SK-N-DZ (cell line): ENCODE results near the gene OVCA2.

Experiments
- DNase-seq: peaks from one replicate; pipeline ENCODE4 v3.0.0-alpha.2; 2015; ENCODE audit warnings: low spot score
- small RNA-seq, 2 experiments: library from RNA; depleted of rRNA; stranded (forward); fragments of <200 nt; gene quantifications; one replicate each; pipeline ENCODE3, GENCODE V24; 2014

The OVCA2 gene

DNA sequence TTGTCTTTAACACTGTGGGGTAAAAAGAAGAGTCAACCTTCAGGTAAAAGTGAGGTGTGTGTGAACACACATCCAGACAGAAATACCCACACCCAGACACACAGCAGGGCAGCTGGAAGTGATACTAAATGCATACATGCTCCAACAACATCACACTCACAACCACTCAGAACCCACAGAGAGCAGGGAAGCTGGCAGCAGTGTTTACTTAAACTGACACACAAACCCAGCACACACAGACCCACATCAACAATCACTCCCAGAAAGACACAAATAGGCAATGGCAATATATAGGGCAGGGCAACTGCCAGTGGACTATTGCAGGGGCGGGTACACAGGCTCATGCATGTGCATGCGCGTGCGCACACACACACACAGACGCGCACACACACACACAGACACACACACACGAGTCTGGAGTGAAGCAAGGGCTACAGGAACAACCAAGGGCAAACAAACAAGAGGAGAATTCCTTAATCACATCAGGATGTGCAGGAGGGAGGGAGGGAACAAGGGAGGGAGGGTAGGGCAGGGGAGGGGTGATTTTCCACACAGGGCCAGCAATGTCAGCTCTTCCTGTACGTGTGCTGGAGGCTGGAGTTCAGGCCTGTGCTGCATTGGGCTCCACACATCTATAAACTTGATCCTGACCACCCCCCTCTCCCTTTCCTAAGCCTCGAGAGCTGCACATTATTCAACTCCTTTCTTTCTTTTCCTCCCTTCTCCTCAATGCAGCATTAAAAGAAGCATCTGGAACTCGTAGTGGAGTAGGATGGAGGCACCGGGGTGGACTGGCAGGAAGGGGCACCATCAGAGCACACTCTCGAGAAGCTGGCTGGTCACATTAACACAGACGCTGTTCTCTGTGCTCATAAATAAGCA is 43.2 kb downstream of the OVCA2 start:
- peak; percentile 68 for DNase-seq

DNA sequence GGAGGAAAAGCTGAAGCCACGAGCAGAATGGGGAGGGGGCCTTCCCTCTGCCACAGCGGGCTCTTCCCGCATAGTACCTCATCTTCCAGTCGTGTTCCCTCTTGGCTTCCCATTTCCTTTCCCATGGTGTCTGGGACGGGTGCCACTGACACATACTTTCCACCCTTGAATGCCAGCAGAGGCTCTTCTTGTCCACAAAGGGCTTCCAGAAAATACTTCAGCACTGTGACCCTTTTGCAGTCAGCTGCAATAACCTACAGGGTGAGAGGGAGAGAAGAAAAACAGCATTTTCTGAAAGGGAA is 43.8 kb downstream of the OVCA2 start:
- no peak for DNase-seq

DNA sequence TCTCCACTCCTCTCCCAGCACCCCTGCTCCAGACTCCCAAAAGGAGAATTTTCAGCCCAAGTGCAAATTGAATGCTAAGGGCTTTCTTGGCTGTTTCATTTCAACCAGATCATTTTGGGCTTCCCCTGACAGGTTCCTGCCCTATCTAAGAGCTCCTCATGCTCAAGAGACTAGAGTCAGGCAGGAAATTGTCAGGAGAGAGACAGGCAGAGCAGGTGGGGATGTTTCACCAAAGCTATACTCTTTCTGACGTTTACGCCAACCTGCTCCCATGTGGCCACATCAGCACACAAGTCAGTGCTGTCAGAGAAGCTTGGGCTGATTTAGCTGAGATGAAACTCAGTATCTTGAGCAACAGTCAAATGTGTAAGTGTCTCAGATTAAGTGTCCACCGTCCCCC is 44.5 kb downstream of the OVCA2 start:
- DNase-seq = no peak

DNA sequence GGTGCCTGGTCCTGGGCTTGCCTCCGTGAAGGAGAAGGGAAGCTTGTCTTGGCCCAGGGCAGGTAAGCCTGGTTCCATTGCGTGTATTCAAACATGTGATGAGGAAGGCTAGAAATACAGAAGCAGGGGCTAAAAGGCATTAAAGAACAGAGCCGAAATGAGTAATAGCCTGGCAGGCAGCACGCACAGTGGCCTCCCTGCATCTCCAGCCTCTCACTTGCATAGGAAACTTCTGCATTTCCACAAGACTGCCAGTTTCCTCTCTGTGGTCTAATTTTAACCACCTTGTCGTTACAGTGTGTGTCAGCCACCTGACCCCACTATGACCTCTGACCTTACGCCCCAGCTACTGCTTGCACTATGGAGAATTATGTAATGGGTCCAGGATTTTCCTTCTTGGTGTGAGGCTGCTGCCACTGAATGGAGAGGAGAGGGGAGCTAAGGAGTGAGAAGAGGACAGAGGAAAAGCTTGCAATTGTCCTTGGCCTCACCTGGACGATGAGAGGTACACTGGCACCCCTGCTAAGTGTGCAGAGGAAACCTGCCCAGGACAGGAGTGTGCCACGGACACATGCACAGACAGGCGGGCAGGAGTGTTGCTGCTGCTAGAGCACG is 45.9 kb downstream of the OVCA2 start:
- DNase-seq = no peak

DNA sequence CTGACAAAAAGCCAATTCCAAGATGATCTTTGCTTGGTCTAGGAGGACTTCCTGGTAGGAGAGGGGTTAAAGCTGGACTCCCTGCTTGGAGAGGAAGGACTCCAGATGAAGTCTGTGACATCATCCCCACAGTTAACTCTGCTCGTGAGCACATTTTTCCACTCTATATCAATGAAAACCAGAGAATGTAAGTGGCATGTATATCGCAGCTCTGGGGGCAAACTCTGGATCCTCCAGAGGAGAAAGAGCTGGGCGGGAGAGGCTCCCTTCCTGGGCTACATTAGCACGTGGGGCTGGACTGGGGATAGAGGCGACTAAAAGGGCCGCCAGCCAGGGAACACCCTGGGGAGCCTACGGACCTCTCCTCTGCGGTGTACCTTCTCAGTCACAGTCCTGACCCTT is 47.2 kb downstream of the OVCA2 start:
- no peak for DNase-seq

DNA sequence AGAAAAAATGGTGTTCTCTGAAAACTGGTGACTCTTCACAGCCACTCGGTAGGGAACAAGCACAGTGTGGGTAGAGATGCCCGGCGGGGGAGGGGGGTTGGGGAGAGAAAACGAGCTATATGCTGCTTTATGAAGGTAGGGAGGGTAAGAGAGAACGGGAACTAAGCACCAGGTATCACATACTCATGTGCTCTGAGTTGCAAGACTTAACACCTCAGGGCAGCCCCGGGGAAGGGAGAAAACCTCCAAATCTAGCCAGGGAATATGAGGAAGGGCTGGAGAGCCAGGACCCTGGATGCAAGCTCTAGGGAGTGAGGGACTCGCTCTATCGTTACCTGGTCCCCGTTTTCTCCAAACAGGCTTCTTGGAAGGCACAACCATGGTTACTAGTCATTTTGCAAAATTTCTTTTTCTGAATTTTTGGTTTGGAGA is 48.4 kb downstream of the OVCA2 start:
- DNase-seq = no peak

DNA sequence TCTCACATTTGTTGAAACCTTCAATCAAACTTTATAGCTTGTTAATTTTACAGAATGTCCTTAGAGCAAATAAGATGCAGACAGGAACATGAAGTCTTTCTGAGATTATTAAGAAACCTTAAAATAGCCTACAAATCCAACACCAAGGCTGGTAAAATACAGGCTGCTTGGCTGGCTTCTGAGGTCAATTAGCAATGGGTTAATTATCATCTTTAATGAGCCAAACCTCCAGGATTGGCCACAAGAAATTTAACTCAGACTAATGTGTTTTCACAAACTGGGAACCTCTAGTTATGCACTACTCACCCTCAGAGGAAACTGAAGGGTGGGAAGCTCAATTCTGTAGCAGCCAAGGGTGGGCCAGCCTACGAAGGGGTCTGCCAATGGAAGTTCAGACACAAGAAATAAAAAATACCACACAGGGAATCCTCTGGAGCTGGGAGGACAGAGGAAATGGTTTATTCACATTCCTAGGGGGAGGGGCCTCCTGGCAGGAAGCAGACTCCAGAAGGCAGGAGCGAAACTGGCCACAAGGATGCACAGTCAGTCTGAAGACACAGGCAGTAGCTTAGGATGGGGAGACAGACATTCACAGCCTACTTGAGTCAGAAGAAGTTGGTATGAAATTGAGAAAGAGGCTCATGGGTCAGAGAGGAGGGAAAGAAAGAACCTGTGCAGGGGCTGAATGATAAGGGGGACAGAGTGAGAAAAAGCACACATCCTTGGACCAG is 49.1 kb downstream of the OVCA2 start:
- DNase-seq = no peak

DNA sequence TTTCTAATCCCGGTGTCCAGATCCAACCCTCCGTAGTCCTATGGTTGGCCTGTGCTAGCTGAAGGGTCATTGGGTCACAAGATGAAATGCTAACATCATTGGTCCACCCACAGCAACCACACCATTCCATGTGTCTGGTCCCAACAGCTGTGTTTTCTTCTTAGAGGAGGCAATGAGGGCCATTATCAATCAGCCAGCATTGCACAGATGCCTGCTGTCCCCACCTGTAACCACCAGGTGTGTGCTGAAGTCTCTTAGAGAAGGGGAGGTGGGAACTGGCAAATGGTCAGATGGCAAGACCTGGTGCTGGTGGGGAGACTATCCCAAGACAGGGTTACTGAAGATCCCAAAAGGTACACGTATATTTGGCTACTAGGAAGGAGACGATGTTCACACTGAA is 50.4 kb downstream of the OVCA2 start:
- no peak for DNase-seq

Small RNA genes lying within 50 kb of the gene (small RNA-seq; reads per million reads assigned to genes)
- gene AC090617.9 = 0 reads per million in 2 experiments
- 0.68 to 5.7 reads per million in 2 experiments for gene MIR132
- 0.52 to 5.6 reads per million in 2 experiments for gene MIR212
- gene OVCA2 = 0 reads per million in 2 experiments
